GM12878 (cell line): ENCODE measurements around the gene GPN2. TPM values are rescaled to one million over a fixed set of nuclear protein-coding genes. Genes with fewer than 3 reads are reported as not detected.

Source experiments
- BACH1 ChIP-seq: fragments of 450-650 bp; IDR thresholded peaks from 2 replicates; pipeline ENCODE4 v1.6.1; 2017; ENCODE audit warnings: mild to moderate bottlenecking, borderline replicate concordance
- BCL11A ChIP-seq: IDR thresholded peaks from 2 replicates; pipeline ENCODE4 v1.6.1; 2011; ENCODE audit warnings: low read depth, low read length
- ETV6 ChIP-seq, 2 experiments: fragments of 450-650 bp in 1 of 2; IDR thresholded peaks in 1 of 2; conservative IDR thresholded peaks in 1 of 2; 2 replicates each; pipeline ENCODE4 v1.6.1; 2014; ENCODE audit warnings: antibody characterized with exemption in 1 of 2, borderline replicate concordance in 1 of 2, low read depth in 1 of 2, mild to moderate bottlenecking in 1 of 2, moderate library complexity in 1 of 2
- GABPA ChIP-seq: IDR thresholded peaks from 2 replicates; pipeline ENCODE4 v1.6.1; 2014; ENCODE audit warnings: antibody characterized with exemption, low read depth, mild to moderate bottlenecking, inconsistent platforms
- IRF4 ChIP-seq: IDR thresholded peaks from 2 replicates; pipeline ENCODE4 v1.6.1; 2011; ENCODE audit warnings: low read depth, low read length
- NFIC ChIP-seq: IDR thresholded peaks from 2 replicates; pipeline ENCODE4 v1.6.1; 2012; ENCODE audit warnings: low read depth, mild to moderate bottlenecking, inconsistent platforms, low read length, moderate library complexity
- NFYA ChIP-seq: IDR thresholded peaks from 2 replicates; pipeline ENCODE4 v1.6.1; 2011; ENCODE audit warnings: low read depth, mild to moderate bottlenecking, low read length, improper control_type of control experiment, borderline replicate concordance
- PAX5 ChIP-seq: IDR thresholded peaks from 2 replicates; pipeline ENCODE4 v1.6.1; 2011; ENCODE audit warnings: low read depth, low read length, borderline replicate concordance
- SP1 ChIP-seq: IDR thresholded peaks from one replicate; pipeline ENCODE4 v1.6.1; 2011; ENCODE audit warnings: low read depth, low read length
- SRF ChIP-seq, 2 experiments: IDR thresholded peaks; 2 replicates each; pipeline ENCODE4 v1.6.1; 2011; ENCODE audit warnings: low read depth in 2 of 2, low read length in 2 of 2, mild to moderate bottlenecking in 1 of 2, moderate library complexity in 1 of 2
- YBX1 ChIP-seq: fragments of 450-650 bp; IDR thresholded peaks from 2 replicates; pipeline ENCODE4 v1.6.1; 2016; ENCODE audit warnings: antibody characterized with exemption
- polyA plus RNA-seq, 11 experiments: library from polyadenylated mRNA; depleted of rRNA in 4 of 11; unstranded in 6 of 11; stranded (reverse) in 5 of 11; fragments of >200 nt; fragmentation: Nextera tagmentation in 4 of 11; fragmentation: Illumina TruSeq in 1 of 11; extraction: Ambion mirVana in 4 of 11; extraction: Trizol in 1 of 11; gene quantifications; 1 replicate in 1 of 11; 2 replicates in 10 of 11; pipeline versions ENCODE4 v1.2.1 to v1.2.3, GENCODE V29; 2011 to 2016; ENCODE audit warnings: inconsistent platforms in 2 of 11, missing spikeins in 2 of 11, low read depth in 1 of 11
- total RNA-seq, 4 experiments: library from RNA; depleted of rRNA in 3 of 4; stranded (reverse); fragments of >200 nt in 3 of 4; fragmentation: Illumina TruSeq in 1 of 4; extraction: Trizol in 1 of 4; gene quantifications; 2 replicates each; pipeline versions ENCODE4 v1.2.1 to v1.2.3, GENCODE V29; 2013 to 2021
- TF ChIP-seq, protein P1 (sequence below): fragments of 450-650 bp; formaldehyde crosslinking; IDR thresholded peaks from 2 replicates; pipeline ENCODE4 v1.4.0; 2022; ENCODE audit warnings: mild to moderate bottlenecking, moderate library complexity
- TF ChIP-seq, protein P2 (sequence below): IDR thresholded peaks from 2 replicates; pipeline ENCODE4 v1.6.1; 2011; ENCODE audit warnings: low read depth, mild to moderate bottlenecking, low read length, moderate library complexity, borderline replicate concordance; ENCODE audit errors: extremely low read depth
- TF ChIP-seq, protein P3 (sequence below): fragments of 450-650 bp; IDR thresholded peaks from 2 replicates; pipeline ENCODE4 v1.6.1; 2017; ENCODE audit warnings: mild to moderate bottlenecking, moderate library complexity
- TF ChIP-seq, protein P4 (sequence below): fragments of 450-650 bp; formaldehyde crosslinking; IDR thresholded peaks from 2 replicates; pipeline ENCODE4 v1.5.0; 2022; ENCODE audit warnings: mild to moderate bottlenecking, missing genetic modification characterization
- TF ChIP-seq, protein P5 (sequence below): fragments of 450-650 bp; IDR thresholded peaks from 2 replicates; pipeline ENCODE4 v1.6.1; 2017; ENCODE audit warnings: borderline replicate concordance

The GPN2 gene
- total and polyA plus RNA-seq, 10 of the 15 experiments (the other 5 are each of a cell fraction or from before 2014, with no cell fraction given) = 8.3 to 61.4 (median 23.3) TPM

DNA sequence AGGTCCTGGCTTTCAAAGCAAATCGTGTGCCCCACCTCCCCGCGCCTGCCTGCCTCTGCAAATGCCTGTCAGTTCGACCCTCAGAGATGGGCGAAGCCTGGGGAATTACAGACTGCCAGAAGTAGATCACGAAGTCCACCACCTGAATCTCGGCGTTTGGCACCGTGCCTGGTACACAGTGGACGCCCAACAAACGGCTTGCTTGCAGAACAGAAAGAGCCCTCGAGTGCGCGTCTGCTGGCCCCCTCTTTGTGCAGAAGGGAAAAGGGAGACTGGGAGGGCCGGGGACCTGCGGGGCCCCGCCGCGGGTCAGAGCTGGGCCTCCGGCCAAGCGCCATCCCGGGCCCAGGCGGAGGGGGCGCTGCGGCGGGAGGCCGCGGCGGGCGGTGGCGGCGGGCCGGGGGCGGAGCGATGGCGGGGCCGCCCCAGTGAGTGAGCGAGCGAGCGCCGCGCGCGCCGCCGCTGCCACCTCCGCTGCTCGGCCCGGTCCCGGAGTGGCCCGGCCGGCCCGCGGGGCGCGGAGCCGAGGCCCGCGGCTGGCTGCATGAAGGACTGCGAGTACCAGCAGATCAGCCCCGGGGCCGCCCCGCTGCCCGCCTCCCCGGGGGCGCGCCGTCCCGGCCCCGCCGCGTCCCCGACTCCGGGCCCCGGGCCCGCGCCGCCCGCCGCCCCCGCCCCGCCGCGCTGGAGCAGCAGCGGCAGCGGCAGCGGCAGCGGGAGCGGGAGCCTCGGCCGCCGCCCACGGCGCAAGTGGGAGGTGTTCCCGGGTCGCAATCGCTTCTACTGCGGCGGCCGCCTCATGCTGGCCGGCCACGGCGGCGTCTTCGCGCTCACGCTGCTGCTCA, 63.6 kb downstream of the GPN2 start, which contains the start of gene ZDHHC18 (continued):
- TF ChIP-seq, protein P1, sequence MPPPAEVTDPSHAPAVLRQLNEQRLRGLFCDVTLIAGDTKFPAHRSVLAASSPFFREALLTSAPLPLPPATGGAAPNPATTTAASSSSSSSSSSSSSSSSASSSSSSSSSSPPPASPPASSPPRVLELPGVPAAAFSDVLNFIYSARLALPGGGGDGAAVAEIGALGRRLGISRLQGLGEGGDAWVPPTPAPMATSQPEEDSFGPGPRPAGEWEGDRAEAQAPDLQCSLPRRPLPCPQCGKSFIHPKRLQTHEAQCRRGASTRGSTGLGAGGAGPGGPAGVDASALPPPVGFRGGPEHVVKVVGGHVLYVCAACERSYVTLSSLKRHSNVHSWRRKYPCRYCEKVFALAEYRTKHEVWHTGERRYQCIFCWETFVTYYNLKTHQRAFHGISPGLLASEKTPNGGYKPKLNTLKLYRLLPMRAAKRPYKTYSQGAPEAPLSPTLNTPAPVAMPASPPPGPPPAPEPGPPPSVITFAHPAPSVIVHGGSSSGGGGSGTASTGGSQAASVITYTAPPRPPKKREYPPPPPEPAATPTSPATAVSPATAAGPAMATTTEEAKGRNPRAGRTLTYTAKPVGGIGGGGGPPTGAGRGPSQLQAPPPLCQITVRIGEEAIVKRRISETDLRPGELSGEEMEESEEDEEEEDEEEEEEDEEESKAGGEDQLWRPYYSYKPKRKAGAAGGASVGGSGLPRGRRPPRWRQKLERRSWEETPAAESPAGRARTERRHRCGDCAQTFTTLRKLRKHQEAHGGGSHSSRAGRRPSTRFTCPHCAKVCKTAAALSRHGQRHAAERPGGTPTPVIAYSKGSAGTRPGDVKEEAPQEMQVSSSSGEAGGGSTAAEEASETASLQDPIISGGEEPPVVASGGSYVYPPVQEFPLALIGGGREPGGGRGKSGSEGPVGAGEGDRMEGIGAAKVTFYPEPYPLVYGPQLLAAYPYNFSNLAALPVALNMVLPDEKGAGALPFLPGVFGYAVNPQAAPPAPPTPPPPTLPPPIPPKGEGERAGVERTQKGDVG (CRISPR knock-in tag) = no peak
- TF ChIP-seq SP1 = no peak
- TF ChIP-seq PAX5 = no peak
- TF ChIP-seq, protein P2, sequence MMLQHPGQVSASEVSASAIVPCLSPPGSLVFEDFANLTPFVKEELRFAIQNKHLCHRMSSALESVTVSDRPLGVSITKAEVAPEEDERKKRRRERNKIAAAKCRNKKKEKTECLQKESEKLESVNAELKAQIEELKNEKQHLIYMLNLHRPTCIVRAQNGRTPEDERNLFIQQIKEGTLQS = no peak
- TF ChIP-seq ETV6 (conservative IDR thresholded peaks at IDR 0.05 in 1 of 2, IDR thresholded peaks at IDR 0.05 in 1 of 2; ENCODE audit: borderline replicate concordance in 1 of 2, low read depth in 1 of 2) = no peak
- 0 out of 2 replicates have a peak, but pooled peaks have one; percentile 52 for TF ChIP-seq BACH1
- no peak for TF ChIP-seq YBX1
- no peak for TF ChIP-seq BCL11A
- TF ChIP-seq IRF4 = no peak
- TF ChIP-seq, protein P3, sequence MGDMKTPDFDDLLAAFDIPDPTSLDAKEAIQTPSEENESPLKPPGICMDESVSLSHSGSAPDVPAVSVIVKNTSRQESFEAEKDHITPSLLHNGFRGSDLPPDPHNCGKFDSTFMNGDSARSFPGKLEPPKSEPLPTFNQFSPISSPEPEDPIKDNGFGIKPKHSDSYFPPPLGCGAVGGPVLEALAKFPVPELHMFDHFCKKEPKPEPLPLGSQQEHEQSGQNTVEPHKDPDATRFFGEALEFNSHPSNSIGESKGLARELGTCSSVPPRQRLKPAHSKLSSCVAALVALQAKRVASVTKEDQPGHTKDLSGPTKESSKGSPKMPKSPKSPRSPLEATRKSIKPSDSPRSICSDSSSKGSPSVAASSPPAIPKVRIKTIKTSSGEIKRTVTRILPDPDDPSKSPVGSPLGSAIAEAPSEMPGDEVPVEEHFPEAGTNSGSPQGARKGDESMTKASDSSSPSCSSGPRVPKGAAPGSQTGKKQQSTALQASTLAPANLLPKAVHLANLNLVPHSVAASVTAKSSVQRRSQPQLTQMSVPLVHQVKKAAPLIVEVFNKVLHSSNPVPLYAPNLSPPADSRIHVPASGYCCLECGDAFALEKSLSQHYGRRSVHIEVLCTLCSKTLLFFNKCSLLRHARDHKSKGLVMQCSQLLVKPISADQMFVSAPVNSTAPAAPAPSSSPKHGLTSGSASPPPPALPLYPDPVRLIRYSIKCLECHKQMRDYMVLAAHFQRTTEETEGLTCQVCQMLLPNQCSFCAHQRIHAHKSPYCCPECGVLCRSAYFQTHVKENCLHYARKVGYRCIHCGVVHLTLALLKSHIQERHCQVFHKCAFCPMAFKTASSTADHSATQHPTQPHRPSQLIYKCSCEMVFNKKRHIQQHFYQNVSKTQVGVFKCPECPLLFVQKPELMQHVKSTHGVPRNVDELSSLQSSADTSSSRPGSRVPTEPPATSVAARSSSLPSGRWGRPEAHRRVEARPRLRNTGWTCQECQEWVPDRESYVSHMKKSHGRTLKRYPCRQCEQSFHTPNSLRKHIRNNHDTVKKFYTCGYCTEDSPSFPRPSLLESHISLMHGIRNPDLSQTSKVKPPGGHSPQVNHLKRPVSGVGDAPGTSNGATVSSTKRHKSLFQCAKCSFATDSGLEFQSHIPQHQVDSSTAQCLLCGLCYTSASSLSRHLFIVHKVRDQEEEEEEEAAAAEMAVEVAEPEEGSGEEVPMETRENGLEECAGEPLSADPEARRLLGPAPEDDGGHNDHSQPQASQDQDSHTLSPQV = no peak
- TF ChIP-seq SRF (IDR thresholded peaks at IDR 0.05; ENCODE audit: low read depth in 2 of 2, low read length in 2 of 2) = 0 out of 4 replicates have a peak, but pooled peaks of 1 of the 2 experiments have one; percentile 4
- TF ChIP-seq NFYA = no peak
- TF ChIP-seq, protein P4, sequence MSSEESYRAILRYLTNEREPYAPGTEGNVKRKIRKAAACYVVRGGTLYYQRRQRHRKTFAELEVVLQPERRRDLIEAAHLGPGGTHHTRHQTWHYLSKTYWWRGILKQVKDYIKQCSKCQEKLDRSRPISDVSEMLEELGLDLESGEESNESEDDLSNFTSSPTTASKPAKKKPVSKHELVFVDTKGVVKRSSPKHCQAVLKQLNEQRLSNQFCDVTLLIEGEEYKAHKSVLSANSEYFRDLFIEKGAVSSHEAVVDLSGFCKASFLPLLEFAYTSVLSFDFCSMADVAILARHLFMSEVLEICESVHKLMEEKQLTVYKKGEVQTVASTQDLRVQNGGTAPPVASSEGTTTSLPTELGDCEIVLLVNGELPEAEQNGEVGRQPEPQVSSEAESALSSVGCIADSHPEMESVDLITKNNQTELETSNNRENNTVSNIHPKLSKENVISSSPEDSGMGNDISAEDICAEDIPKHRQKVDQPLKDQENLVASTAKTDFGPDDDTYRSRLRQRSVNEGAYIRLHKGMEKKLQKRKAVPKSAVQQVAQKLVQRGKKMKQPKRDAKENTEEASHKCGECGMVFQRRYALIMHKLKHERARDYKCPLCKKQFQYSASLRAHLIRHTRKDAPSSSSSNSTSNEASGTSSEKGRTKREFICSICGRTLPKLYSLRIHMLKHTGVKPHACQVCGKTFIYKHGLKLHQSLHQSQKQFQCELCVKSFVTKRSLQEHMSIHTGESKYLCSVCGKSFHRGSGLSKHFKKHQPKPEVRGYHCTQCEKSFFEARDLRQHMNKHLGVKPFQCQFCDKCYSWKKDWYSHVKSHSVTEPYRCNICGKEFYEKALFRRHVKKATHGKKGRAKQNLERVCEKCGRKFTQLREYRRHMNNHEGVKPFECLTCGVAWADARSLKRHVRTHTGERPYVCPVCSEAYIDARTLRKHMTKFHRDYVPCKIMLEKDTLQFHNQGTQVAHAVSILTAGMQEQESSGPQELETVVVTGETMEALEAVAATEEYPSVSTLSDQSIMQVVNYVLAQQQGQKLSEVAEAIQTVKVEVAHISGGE (CRISPR knock-in tag) = no peak
- TF ChIP-seq GABPA = no peak
- TF ChIP-seq NFIC = no peak
- TF ChIP-seq, protein P5, sequence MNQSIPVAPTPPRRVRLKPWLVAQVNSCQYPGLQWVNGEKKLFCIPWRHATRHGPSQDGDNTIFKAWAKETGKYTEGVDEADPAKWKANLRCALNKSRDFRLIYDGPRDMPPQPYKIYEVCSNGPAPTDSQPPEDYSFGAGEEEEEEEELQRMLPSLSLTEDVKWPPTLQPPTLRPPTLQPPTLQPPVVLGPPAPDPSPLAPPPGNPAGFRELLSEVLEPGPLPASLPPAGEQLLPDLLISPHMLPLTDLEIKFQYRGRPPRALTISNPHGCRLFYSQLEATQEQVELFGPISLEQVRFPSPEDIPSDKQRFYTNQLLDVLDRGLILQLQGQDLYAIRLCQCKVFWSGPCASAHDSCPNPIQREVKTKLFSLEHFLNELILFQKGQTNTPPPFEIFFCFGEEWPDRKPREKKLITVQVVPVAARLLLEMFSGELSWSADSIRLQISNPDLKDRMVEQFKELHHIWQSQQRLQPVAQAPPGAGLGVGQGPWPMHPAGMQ = no peak
